ENCODE results near the gene PAPOLG. TPM values are rescaled to one million over a fixed set of nuclear protein-coding genes. Genes with fewer than 3 reads are reported as not detected.

Gene PAPOLG
- total RNA-seq, 2 donors from 2014 or later, result 23.2 to 34.1 TPM

DNA sequence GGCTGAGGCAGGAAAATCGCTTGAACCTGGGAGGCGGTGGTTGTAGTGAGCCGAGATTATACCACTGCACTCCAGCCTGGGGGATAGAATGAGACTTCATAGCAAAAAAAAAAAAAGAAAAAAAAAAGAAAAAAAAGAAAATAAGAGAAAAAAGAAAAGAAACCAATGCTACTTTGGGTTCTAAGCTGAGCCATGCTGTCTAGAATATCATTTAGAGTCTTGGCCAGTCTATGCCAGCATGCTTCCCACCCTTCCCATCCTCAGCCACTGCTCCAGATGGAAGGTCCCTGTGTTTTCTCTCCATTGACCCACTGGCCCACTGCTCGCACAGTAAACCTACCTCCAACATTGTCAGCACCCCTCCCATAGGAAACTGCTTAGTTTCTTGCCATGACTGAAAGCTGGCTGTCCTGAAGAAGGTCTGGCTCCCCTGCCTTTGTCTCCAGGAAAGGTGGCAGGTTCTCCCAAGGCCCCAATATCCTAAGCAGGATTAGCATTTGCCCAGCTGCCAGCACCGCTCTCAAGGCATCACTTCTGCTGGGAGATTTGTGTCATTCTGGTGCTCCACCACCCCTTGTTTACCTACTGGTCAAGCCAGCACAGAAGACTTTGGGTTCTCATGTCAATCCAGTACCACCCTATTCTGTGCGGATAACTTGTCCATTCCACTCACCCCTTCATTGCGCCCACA lies 47.3 kb upstream of the PAPOLG start:
- TF ChIP-seq, protein P1, sequence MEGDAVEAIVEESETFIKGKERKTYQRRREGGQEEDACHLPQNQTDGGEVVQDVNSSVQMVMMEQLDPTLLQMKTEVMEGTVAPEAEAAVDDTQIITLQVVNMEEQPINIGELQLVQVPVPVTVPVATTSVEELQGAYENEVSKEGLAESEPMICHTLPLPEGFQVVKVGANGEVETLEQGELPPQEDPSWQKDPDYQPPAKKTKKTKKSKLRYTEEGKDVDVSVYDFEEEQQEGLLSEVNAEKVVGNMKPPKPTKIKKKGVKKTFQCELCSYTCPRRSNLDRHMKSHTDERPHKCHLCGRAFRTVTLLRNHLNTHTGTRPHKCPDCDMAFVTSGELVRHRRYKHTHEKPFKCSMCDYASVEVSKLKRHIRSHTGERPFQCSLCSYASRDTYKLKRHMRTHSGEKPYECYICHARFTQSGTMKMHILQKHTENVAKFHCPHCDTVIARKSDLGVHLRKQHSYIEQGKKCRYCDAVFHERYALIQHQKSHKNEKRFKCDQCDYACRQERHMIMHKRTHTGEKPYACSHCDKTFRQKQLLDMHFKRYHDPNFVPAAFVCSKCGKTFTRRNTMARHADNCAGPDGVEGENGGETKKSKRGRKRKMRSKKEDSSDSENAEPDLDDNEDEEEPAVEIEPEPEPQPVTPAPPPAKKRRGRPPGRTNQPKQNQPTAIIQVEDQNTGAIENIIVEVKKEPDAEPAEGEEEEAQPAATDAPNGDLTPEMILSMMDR (conservative IDR thresholded peaks at IDR 0.05), result no peak
- 94 to 97% methylated on average over 6 to 7 of the region's 7 CpGs for WGBS, 2 experiments (ENCODE audit: insufficient coverage in 1 of 2, insufficient read length in 1 of 2)
- Histone ChIP-seq H3K27me3 (ENCODE audit: control insufficient read depth, insufficient read depth, low read length, poor library complexity, severe bottlenecking) (peaks cover 13% of the 10 kb centered on the region), H3K27ac (ENCODE audit: low read depth, low read length) (no peak overlapping the region), H3K36me3 (ENCODE audit: control insufficient read depth, insufficient read depth, low read length) (no peaks in the 10 kb centered on the region), H3K4me3 (ENCODE audit: low read length) (no peak overlapping the region), H3K9ac (ENCODE audit: extremely low read depth, low read length, poor library complexity, severe bottlenecking) (no peak overlapping the region), H3K9me3 (ENCODE audit: control insufficient read depth, low read length) (no peaks in the 10 kb centered on the region), H3K4me1 (ENCODE audit: control insufficient read depth, insufficient read depth, low read length) (no peaks in the 10 kb centered on the region)
- H3K27me3 Mint-ChIP-seq (ENCODE audit: insufficient read depth), result peaks cover 14% of the 10 kb centered on the region
- H3K27ac Mint-ChIP-seq, result peak overlapping the region; percentile 48
- H3K36me3 Mint-ChIP-seq (ENCODE audit: low read depth), result no peaks in the 10 kb centered on the region
- H3K4me3 Mint-ChIP-seq, result no peak overlapping the region
- peaks cover 8% of the 10 kb centered on the region for H3K4me1 Mint-ChIP-seq
- peaks cover 5% of the 10 kb centered on the region for H3K9me3 Mint-ChIP-seq
- DNase-seq, result no peak

DNA sequence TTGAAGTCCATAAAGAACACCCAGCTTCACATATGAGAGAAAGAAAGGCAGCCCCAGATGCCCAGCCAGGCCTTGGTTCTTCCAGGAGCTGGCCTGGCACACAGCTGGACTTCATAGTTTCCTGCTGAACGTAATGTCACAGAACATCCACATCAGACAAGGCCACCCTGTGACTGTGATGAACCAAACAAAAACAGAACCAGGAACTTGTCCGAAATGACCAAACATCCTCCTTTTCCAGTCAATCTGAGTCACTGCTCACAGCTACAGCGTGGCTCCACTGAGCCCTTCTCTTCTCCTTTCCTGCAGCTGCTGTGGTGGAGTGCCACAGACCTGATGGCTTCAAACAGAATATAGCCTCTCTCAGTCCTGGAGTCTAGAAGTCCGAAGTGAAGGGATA lies 45.4 kb upstream of the PAPOLG start:
- DNase-seq, result peak; percentile 31
- H3K9me3 ChIP-seq (ENCODE audit: control insufficient read depth, low read length), result no peaks in the 10 kb centered on the region
- no peak overlapping the region for H3K27ac Mint-ChIP-seq
- TF ChIP-seq, protein P1 (conservative IDR thresholded peaks at IDR 0.05), result no peak
- WGBS, 2 experiments (ENCODE audit: insufficient coverage in 1 of 2, insufficient read length in 1 of 2), result 95 to 100% methylated on average over 3 to 4 of the region's 4 CpGs
- peaks cover 5% of the 10 kb centered on the region for H3K9me3 Mint-ChIP-seq
- no peak overlapping the region for H3K9ac ChIP-seq (ENCODE audit: extremely low read depth, low read length, poor library complexity, severe bottlenecking)
- no peaks in the 10 kb centered on the region for H3K36me3 Mint-ChIP-seq (ENCODE audit: low read depth)
- no peak overlapping the region for H3K4me3 Mint-ChIP-seq
- no peak overlapping the region for H3K4me3 ChIP-seq (ENCODE audit: low read length)
- peaks cover 13% of the 10 kb centered on the region for H3K27me3 ChIP-seq (ENCODE audit: control insufficient read depth, insufficient read depth, low read length, poor library complexity, severe bottlenecking)
- H3K4me1 ChIP-seq (ENCODE audit: control insufficient read depth, insufficient read depth, low read length), result no peaks in the 10 kb centered on the region
- peaks cover 15% of the 10 kb centered on the region for H3K27me3 Mint-ChIP-seq (ENCODE audit: insufficient read depth)
- H3K4me1 Mint-ChIP-seq, result peaks cover 8% of the 10 kb centered on the region
- H3K36me3 ChIP-seq (ENCODE audit: control insufficient read depth, insufficient read depth, low read length), result no peaks in the 10 kb centered on the region
- H3K27ac ChIP-seq (ENCODE audit: low read depth, low read length), result no peak overlapping the region

DNA sequence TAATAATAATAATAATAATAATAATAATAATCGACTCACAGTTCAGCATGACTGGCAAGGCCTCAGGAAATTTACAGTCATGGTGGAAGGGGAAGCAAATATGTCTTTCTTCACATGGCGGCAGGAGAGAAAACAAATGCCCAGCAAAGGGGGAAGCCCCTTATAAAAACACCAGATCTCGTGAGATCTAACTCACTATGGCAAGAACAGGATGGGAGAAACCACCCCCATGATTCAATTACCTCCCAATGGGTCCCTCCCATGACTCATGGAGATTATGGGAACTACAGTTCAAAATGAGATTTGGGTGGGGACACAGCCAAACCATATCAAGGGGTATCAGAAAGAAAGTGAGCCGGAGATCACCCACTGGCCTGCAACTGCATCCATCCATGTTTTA lies 40.5 kb upstream of the PAPOLG start:
- Histone ChIP-seq H3K27ac (ENCODE audit: low read depth, low read length) (no peak overlapping the region), H3K9me3 (ENCODE audit: control insufficient read depth, low read length) (no peaks in the 10 kb centered on the region), H3K9ac (ENCODE audit: extremely low read depth, low read length, poor library complexity, severe bottlenecking) (no peak overlapping the region), H3K36me3 (ENCODE audit: control insufficient read depth, insufficient read depth, low read length) (no peaks in the 10 kb centered on the region), H3K27me3 (ENCODE audit: control insufficient read depth, insufficient read depth, low read length, poor library complexity, severe bottlenecking) (peaks cover 11% of the 10 kb centered on the region), H3K4me1 (ENCODE audit: control insufficient read depth, insufficient read depth, low read length) (no peaks in the 10 kb centered on the region), H3K4me3 (ENCODE audit: low read length) (no peak overlapping the region)
- TF ChIP-seq, protein P1 (conservative IDR thresholded peaks at IDR 0.05), result no peak
- Mint-ChIP-seq H3K4me3 (no peak overlapping the region), H3K4me1 (no peaks in the 10 kb centered on the region), H3K9me3 (peaks cover 5% of the 10 kb centered on the region), H3K36me3 (ENCODE audit: low read depth) (no peaks in the 10 kb centered on the region), H3K27me3 (ENCODE audit: insufficient read depth) (peaks cover 18% of the 10 kb centered on the region), H3K27ac (no peak overlapping the region)
- peak; percentile 5 for DNase-seq
- whole genome bisulfite sequencing, 2 experiments (ENCODE audit: insufficient coverage in 1 of 2, insufficient read length in 1 of 2), result 80 to 97% methylated on average over 2 to 4 of the region's 4 CpGs
